Measurements from ENCODE around the gene CPT1C.

CPT1C gene
- 0 to 2.6 (median 0.04) reads per million in 17 experiments for total RNA-seq

GRCh38 chr19:49690656-49691242 lies at the start of gene CPT1C:
Gene CPT1C, plus strand, starts transcription at chr19:49691116. Its CDS starts 1,137 bp downstream, at chr19:49692253.
- DNase-seq: peak in 2 of 4 experiments; percentile 25 to 30

DNA sequence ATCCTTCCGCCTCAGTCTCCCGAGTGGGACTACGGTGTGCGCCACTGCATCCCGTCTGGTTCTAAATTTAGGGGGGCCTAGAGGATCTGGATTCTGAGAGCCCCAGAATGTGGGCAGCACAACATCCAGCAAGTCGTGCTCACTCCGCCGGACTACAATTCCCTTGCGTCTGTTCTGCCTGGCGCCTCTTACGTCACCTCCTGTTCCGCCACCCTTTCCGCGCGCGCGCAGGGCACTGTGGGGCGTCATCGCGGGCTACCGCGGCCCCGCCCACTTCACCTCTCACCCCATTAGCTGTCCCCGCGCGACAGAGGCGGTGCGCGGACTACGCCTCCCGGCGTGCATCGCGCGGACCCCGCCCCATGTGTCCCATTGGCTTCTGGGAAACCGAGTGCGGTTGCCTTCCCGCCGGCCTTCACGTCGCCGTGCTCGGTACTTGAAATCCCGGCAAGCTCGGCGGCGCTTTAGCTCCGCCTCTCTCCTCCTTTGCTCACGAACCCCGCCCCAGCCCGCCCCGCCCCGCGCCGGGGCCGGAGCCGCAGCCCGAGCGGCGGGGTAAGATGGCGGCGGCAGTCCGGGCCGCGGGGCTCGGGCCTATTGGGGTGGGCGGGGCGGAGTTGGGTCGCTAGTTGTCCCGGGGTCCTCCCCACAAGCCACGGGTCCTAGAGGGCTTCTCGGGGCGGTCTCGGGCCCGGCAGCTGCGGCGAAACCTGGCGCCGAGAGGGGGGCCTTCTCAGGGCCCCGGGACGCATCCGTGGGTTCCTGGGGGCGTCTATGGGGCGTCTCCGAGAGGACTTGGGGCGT lies 49.0 kb upstream of the CPT1C start, which contains the start of gene SCAF1:
SCAF1 (plus strand) TSS at position 522 of the 804 bp plus-strand sequence. CDS start 2,818 bp downstream, outside the sequence.
- DNase-seq: peak; percentile 100

- DNase-seq: no peak
Measured at GRCh38 chr19:49642492-49643035, 48.4 kb upstream of the CPT1C start.

DNA sequence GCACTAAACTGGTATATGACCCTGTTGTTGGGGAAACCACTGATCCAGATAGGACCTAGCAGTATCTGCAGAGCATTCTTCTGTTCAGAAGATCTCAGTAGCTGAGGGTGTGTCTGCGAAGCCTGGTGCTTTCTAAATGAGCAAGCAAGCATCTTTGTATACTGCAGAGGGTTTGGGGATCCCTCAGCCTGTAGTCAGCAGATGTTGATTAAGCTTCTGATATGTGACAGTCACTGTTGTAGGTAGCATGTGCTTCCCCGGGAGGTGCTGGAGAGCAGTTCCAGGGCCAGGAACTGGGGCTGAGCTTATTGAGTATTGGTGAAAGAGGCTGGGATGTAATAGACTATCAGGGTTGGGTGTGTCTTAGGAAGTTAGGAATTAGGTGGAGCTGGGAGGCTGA lies 47.5 kb upstream of the CPT1C start:
- DNase-seq: peak in 2 of 4 experiments; percentile 16 to 28

GRCh38 chr19:49645592-49645991 lies 45.3 kb upstream of the CPT1C start:
- no peak for DNase-seq

GRCh38 chr19:49645995-49646394 lies 44.9 kb upstream of the CPT1C start:
- DNase-seq: no peak

GRCh38 chr19:49646586-49646985 lies 44.3 kb upstream of the CPT1C start:
- no peak for DNase-seq

GRCh38 chr19:49651029-49651819 lies 39.7 kb upstream of the CPT1C start:
- DNase-seq: no peak

GRCh38 chr19:49651820-49652550 lies 38.9 kb upstream of the CPT1C start:
- DNase-seq: no peak

- no peak for DNase-seq
Measured at GRCh38 chr19:49652551-49653465, 38.1 kb upstream of the CPT1C start.

- no peak for DNase-seq
Measured at GRCh38 chr19:49653466-49653806, 37.5 kb upstream of the CPT1C start.

DNA sequence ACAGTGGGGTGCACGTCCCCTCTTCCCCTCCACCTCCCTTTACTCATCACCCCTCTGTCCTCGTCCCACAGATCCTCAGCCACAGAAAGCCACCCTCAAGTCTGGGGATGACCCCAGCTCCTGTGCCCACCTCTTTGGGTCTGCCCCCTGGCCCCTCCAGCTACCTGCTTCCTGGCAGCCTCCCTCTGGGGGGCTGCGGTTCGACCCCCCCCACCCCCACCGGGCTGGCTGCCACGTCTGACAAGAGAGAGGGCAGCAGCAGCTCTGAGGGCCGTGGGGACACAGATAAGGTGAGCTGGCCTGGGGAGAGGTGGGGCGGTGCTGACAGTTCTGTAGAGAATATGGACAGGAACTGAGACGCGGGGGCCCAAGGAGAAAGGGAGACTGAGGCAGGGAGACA lies 36.3 kb upstream of the CPT1C start:
- DNase-seq: no peak

GRCh38 chr19:49655570-49656455 lies 35.1 kb upstream of the CPT1C start:
- no peak for DNase-seq

- DNase-seq: no peak
Measured at GRCh38 chr19:49656456-49657109, 34.3 kb upstream of the CPT1C start.

GRCh38 chr19:49657493-49658138 lies 33.3 kb upstream of the CPT1C start:
- no peak for DNase-seq

DNA sequence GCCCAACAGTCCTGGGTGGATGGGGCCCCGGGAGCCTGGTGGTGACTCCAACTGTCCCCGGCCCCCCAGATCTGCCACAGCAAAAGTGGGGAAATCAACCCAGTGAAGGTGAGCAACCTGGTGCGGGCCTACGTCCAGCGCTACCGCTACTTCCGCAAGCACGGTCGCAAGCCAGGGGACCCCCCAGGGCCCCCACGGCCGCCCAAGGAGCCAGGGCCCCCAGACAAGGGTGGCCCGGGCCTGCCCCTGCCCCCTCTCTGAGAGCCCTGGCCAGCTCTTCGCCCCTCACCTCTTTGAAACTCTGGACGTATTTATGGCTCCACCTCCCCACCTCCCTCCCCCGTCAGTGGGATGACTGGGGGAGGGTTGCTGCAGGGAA lies 32.8 kb upstream of the CPT1C start:
- DNase-seq: no peak

DNA sequence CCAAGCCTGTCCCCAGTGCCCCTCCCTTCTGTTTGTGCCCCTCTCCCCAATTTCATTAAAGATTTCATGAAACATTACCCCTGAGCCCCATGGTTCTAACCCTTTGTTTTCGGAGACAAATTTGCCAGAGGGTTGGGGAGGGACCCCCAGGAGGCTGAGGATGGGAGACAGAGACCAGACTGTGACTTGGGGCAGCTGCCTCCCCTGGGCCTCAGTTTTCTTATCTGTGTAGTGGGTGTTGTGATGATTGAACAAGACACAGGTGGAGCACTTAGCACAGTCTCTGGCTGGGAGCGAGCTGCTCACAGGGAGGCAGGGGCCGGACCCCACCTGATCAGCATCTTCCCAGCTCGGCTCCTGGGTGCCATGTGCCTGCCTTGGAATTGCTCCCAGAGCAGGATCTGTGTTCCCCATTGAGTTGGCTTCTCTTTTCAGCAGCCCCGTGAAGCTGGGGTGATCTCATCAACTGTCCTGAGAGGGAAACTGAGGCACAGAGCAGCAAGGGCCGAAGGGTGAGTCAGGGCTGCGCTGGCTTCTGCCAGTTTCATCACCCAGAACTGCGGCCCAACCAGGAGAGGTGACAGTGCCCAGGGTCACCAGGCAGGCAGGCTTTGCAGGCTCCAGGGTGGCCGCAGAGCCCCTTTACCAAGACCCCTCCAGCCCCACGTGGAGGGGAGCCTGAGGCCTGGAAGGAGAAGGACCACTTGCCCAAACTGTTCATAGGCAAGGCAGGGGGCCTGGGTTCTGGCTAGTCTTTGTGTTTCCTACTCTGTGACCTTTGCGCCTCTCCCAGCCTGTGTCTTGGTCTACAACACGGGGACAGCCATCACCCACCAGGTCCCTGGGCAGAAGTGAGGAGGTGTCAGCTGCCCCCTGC lies 32.1 kb upstream of the CPT1C start:
- no peak for DNase-seq

GRCh38 chr19:49660338-49660961 lies 30.5 kb upstream of the CPT1C start:
- DNase-seq: no peak

All from suppressor macrophage (primary cell).